Measurements from ENCODE around the gene ATAD1. TPM values are rescaled to one million over a fixed set of nuclear protein-coding genes. Genes with fewer than 3 reads are reported as not detected.

Gene ATAD1
- total RNA-seq, 2 experiments from 2014 or later, result 33.7 to 38.7 TPM

GRCh38 chr10:87863053-87863943 lies 45.3 kb upstream of the ATAD1 start, which contains the start of the genes KLLN and PTEN:
Gene KLLN (minus strand): TSS chr10:87863533. CDS start chr10:87862487, 1,046 bp downstream.
Gene PTEN (plus strand): TSS chr10:87863625. CDS start chr10:87864470, 845 bp downstream.
- Mint-ChIP-seq H3K27me3 (no peaks in the 10 kb centered on the region), H3K27ac (peak within 1 kb of the TSS; percentile 92), H3K4me3 (peak within 1 kb of the TSS; percentile 96), H3K36me3 (ENCODE audit: low read depth) (peaks cover 39% of the 10 kb centered on the region), H3K4me1 (ENCODE audit: low read depth) (peaks cover 54% of the 10 kb centered on the region), H3K9me3 (no peaks in the 10 kb centered on the region)
- DNase-seq (peak; percentile 71 to 92 (median 76)), ATAC-seq (ENCODE audit: poor library complexity) (peak; percentile 28)
- H3K36me3 ChIP-seq (ENCODE audit: insufficient read depth, low read length), result no peaks in the 10 kb centered on the region
- ChIA-PET CTCF (interaction anchor here (1.3 to 3.6 kb wide), 3 partner anchors 45 to 251 kb away, joined by 3 to 13 read pairs (median 4); partner anchors contain the start of gene ATAD1), POLR2A (interaction anchor here (0.6 to 6.7 kb wide), 35 partner anchors 8 to 1551 kb away, joined by 3 to 168 read pairs (median 8); partner anchors contain the start of genes ATAD1, IFIT2, IFIT5 and RNLS)
- TF ChIP-seq CTCF (IDR thresholded peaks at IDR 0.05), result no peak
- H3K27ac ChIP-seq (ENCODE audit: low read depth in 1 of 2, low read length in 2 of 2), result peak within 1 kb of the TSS; percentile 81 to 84
- peaks cover 22% of the 10 kb centered on the region for H3K4me1 ChIP-seq (ENCODE audit: insufficient read depth, low read length)
- peak within 1 kb of the TSS; percentile 94 for H3K4me3 ChIP-seq (ENCODE audit: low read length)
- no peaks in the 10 kb centered on the region for H3K27me3 ChIP-seq (ENCODE audit: control insufficient read depth in 1 of 2, insufficient read depth in 2 of 2, low read length in 2 of 2)
- no peaks in the 10 kb centered on the region for H3K9me3 ChIP-seq (ENCODE audit: control insufficient read depth in 1 of 2, insufficient read depth in 1 of 2, low read length in 2 of 2)
- intact Hi-C loops (cut with DNase I, micrococcal nuclease), result loop anchor here (2.0 to 10.0 kb wide), 8 partner anchors 46 to 952 kb away; partner anchors contain the start of gene ATAD1 (in 1 of the 2)

- ATAC-seq (ENCODE audit: poor library complexity) (peak; percentile 50), DNase-seq (peak in 10 of 14 experiments; percentile 58 to 88 (median 74))
- Histone ChIP-seq H3K9me3 (ENCODE audit: control insufficient read depth in 1 of 2, insufficient read depth in 1 of 2, low read length in 2 of 2) (no peaks in the 10 kb centered on the region), H3K27me3 (ENCODE audit: control insufficient read depth in 1 of 2, insufficient read depth in 2 of 2, low read length in 2 of 2) (no peaks in the 10 kb centered on the region), H3K27ac (ENCODE audit: low read depth in 1 of 2, low read length in 2 of 2) (peak overlapping the region; percentile 81 to 84), H3K4me3 (ENCODE audit: low read length) (peak overlapping the region; percentile 94), H3K36me3 (ENCODE audit: insufficient read depth, low read length) (no peaks in the 10 kb centered on the region), H3K4me1 (ENCODE audit: insufficient read depth, low read length) (peaks cover 22% of the 10 kb centered on the region)
- intact Hi-C loops (cut with DNase I, micrococcal nuclease), result loop anchor here (2.0 to 10.0 kb wide), 8 partner anchors 45 to 952 kb away; partner anchors contain the start of gene ATAD1 (in 1 of the 2)
- Mint-ChIP-seq H3K27me3 (no peaks in the 10 kb centered on the region), H3K4me3 (peak overlapping the region; percentile 96), H3K27ac (peak overlapping the region; percentile 92), H3K4me1 (ENCODE audit: low read depth) (peaks cover 48% of the 10 kb centered on the region), H3K36me3 (ENCODE audit: low read depth) (peaks cover 37% of the 10 kb centered on the region), H3K9me3 (no peaks in the 10 kb centered on the region)
- no peak for TF ChIP-seq CTCF (IDR thresholded peaks at IDR 0.05)
- ChIA-PET CTCF (interaction anchor here (0.8 to 3.6 kb wide), 4 partner anchors 44 to 252 kb away, joined by 3 to 13 read pairs (median 4); partner anchors contain the start of gene ATAD1), POLR2A (interaction anchor here (0.5 to 6.7 kb wide), 47 partner anchors 9 to 1552 kb away, joined by 3 to 168 read pairs (median 5); partner anchors contain the start of genes ATAD1, IFIT1, IFIT2 and IFIT5)
Observed at GRCh38 chr10:87862679-87863052, 44.6 kb upstream of the ATAD1 start.

All from CD4-positive, alpha-beta T cell (primary cell).